Suprapubic skin (tissue), 3 donors: ENCODE results near the gene VCP.

Experiments
- POLR2A ChIP-seq, 2 donors: fragments of 450-650 bp; IDR thresholded peaks; one replicate each; pipeline ENCODE4 v1.6.1; 2017; ENCODE audit warnings: antibody characterized with exemption in 2 of 2, mild to moderate bottlenecking in 2 of 2, moderate library complexity in 2 of 2
- TF ChIP-seq, protein P1 (sequence below), 2 donors: fragments of 200-600 bp in 1 of 2; fragments of 450-650 bp in 1 of 2; sonication (generic) in 1 of 2; IDR thresholded peaks; one replicate each; pipeline ENCODE4 v1.5.1; 2016 to 2019; ENCODE audit warnings: antibody characterized with exemption in 2 of 2, mild to moderate bottlenecking in 1 of 2, moderate library complexity in 1 of 2

- no peak for TF ChIP-seq POLR2A (IDR thresholded peaks at IDR 0.05)
- TF ChIP-seq, protein P1, sequence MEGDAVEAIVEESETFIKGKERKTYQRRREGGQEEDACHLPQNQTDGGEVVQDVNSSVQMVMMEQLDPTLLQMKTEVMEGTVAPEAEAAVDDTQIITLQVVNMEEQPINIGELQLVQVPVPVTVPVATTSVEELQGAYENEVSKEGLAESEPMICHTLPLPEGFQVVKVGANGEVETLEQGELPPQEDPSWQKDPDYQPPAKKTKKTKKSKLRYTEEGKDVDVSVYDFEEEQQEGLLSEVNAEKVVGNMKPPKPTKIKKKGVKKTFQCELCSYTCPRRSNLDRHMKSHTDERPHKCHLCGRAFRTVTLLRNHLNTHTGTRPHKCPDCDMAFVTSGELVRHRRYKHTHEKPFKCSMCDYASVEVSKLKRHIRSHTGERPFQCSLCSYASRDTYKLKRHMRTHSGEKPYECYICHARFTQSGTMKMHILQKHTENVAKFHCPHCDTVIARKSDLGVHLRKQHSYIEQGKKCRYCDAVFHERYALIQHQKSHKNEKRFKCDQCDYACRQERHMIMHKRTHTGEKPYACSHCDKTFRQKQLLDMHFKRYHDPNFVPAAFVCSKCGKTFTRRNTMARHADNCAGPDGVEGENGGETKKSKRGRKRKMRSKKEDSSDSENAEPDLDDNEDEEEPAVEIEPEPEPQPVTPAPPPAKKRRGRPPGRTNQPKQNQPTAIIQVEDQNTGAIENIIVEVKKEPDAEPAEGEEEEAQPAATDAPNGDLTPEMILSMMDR (IDR thresholded peaks at IDR 0.05) = no peak
These were observed 40.0 kb upstream of the VCP start for GRCh38 chr9:35112257-35113020.
